ENCODE results near the gene TEAD1. TPM values are rescaled to one million over a fixed set of nuclear protein-coding genes. Genes with fewer than 3 reads are reported as not detected.

TEAD1 gene
- total and polyA plus RNA-seq, 4 donors = 9.1 to 38.4 (median 10.7) TPM

- Histone ChIP-seq H3K36me3 (ENCODE audit: control insufficient read depth in 4 of 4, insufficient read depth in 3 of 4, low read depth in 1 of 4, low read length in 3 of 4) (no peaks in the 10 kb centered on the region), H3K4me3 (ENCODE audit: low read depth in 1 of 3, low read length in 3 of 3) (no peak overlapping the region), H3K27ac (ENCODE audit: low read depth in 1 of 2, low read length in 2 of 2) (no peak overlapping the region), H3K9me3 (ENCODE audit: control insufficient read depth in 4 of 4, low read length in 3 of 4) (no peaks in the 10 kb centered on the region), H3K27me3 (ENCODE audit: control insufficient read depth in 4 of 4, insufficient read depth in 4 of 4, low read length in 3 of 4) (no peaks in the 10 kb centered on the region), H3K9ac (ENCODE audit: low read depth in 1 of 2, low read length in 2 of 2) (no peak overlapping the region), H3K4me1 (ENCODE audit: control insufficient read depth in 4 of 4, insufficient read depth in 4 of 4, low read length in 3 of 4) (peaks cover 3 to 21% (median 7%) of the 10 kb centered on the region in 4 donors)
- WGBS = 80% methylated on average over 9 of the region's 9 CpGs
- DNase-seq (ENCODE audit: low spot score) = no peak
- no peak for TF ChIP-seq HNF4G (IDR thresholded peaks at IDR 0.05)
- no peak for TF ChIP-seq SP1 (IDR thresholded peaks at IDR 0.05)
- TF ChIP-seq NR2F2 (IDR thresholded peaks at IDR 0.05) = peak; percentile 57
Measured at GRCh38 chr11:12863605-12864121, 189.4 kb downstream of the TEAD1 start.

- H3K4me3 ChIP-seq (ENCODE audit: low read depth in 1 of 3, low read length in 3 of 3) = no peak overlapping the region
- 70% methylated on average over 13 of the region's 13 CpGs for WGBS
- no peaks in the 10 kb centered on the region for H3K27me3 ChIP-seq (ENCODE audit: control insufficient read depth in 4 of 4, insufficient read depth in 4 of 4, low read length in 3 of 4)
Measured at GRCh38 chr11:12864316-12865156, 190.3 kb downstream of the TEAD1 start.

GRCh38 chr11:12865863-12866595 is 191.8 kb downstream of the TEAD1 start:
- Histone ChIP-seq H3K9me3 (ENCODE audit: control insufficient read depth in 4 of 4, low read length in 3 of 4) (no peaks in the 10 kb centered on the region), H3K36me3 (ENCODE audit: control insufficient read depth in 4 of 4, insufficient read depth in 3 of 4, low read depth in 1 of 4, low read length in 3 of 4) (no peaks in the 10 kb centered on the region), H3K27me3 (ENCODE audit: control insufficient read depth in 4 of 4, insufficient read depth in 4 of 4, low read length in 3 of 4) (no peaks in the 10 kb centered on the region), H3K4me1 (ENCODE audit: control insufficient read depth in 4 of 4, insufficient read depth in 4 of 4, low read length in 3 of 4) (peaks cover 3 to 21% (median 8%) of the 10 kb centered on the region in 4 donors), H3K9ac (ENCODE audit: low read depth in 1 of 2, low read length in 2 of 2) (no peak overlapping the region), H3K27ac (ENCODE audit: low read depth in 1 of 2, low read length in 2 of 2) (no peak overlapping the region), H3K4me3 (ENCODE audit: low read depth in 1 of 3, low read length in 3 of 3) (no peak overlapping the region)
- TF ChIP-seq NR2F2 (IDR thresholded peaks at IDR 0.05) (no peak), FOXA1 (IDR thresholded peaks at IDR 0.05) (no peak), RXRA (IDR thresholded peaks at IDR 0.05) (no peak), CTCF (IDR thresholded peaks at IDR 0.05; ENCODE audit: low read depth, low read length, missing input control) (no peak), TAF1 (conservative IDR thresholded peaks at IDR 0.05) (no peak)
- DNase-seq (ENCODE audit: low spot score) = no peak
- 82% methylated on average over 6 of the region's 6 CpGs for WGBS

More at GRCh38 chr11:12864316-12865156, 190.3 kb downstream of the TEAD1 start:
- TF ChIP-seq RAD21 (IDR thresholded peaks at IDR 0.05) (peak in 1 of 2 donors; percentile 4), GABPA (IDR thresholded peaks at IDR 0.05 in 1 of 2, conservative IDR thresholded peaks at IDR 0.05 in 1 of 2) (no peak)
- H3K9ac ChIP-seq (ENCODE audit: low read depth in 1 of 2, low read length in 2 of 2) = no peak overlapping the region
- DNase-seq (ENCODE audit: low spot score) = no peak
- H3K9me3 ChIP-seq (ENCODE audit: control insufficient read depth in 4 of 4, low read length in 3 of 4) = no peaks in the 10 kb centered on the region
- no peaks in the 10 kb centered on the region for H3K36me3 ChIP-seq (ENCODE audit: control insufficient read depth in 4 of 4, insufficient read depth in 3 of 4, low read depth in 1 of 4, low read length in 3 of 4)
- H3K4me1 ChIP-seq (ENCODE audit: control insufficient read depth in 4 of 4, insufficient read depth in 4 of 4, low read length in 3 of 4) = peaks cover 3 to 21% (median 8%) of the 10 kb centered on the region in 4 donors
- no peak overlapping the region for H3K27ac ChIP-seq (ENCODE audit: low read depth in 1 of 2, low read length in 2 of 2)

Measured in liver (tissue), 9 donors.